HepG2 (cell line): ENCODE data around the gene NFYC. TPM values are rescaled to one million over a fixed set of nuclear protein-coding genes. Genes with fewer than 3 reads are reported as not detected.

Experiments used
- ATAC-seq: fragments of 200-7000 bp; cut with Tn5 transposase; 3 replicates; pipeline ENCODE4 v1.9.1; 2020; ENCODE audit warnings: mild to moderate bottlenecking, moderate library complexity
- Bru-seq: library from RNA; stranded (reverse); fragments of 400-500 nt; gene quantifications from one replicate; lab custom pipeline; 2021; lab: Mats Ljungman, UMichigan
- BruChase-seq, 2 experiments: library from RNA; stranded (reverse); fragments of 400-500 nt; gene quantifications; one replicate each; lab custom pipeline; 2021; lab: Mats Ljungman, UMichigan
- BruUV-seq: library from RNA; stranded (reverse); fragments of 400-500 nt; replicated peaks from 2 replicates; lab custom pipeline; 2021; lab: Mats Ljungman, UMichigan
- CTCF ChIA-PET: fragments of 300-600 bp; formaldehyde crosslinking; extraction: SDS; loops from one replicate; lab custom pipeline; 2021; ENCODE audit warnings: low total read pairs, inconsistent platforms, low intra/inter-chr PET ratio; lab: Yijun Ruan, JAX
- POLR2A ChIA-PET: fragments of 350-600 bp; sonication (Branson Sonifier 250); formaldehyde crosslinking; loops from one replicate; lab custom pipeline; 2020; ENCODE audit warnings: antibody characterized with exemption, inconsistent platforms; lab: Yijun Ruan, JAX
- DNase-seq: peaks from one replicate; pipeline ENCODE4 v3.0.0-alpha.2; 2015; ENCODE audit warnings: low spot score
- FAIRE-seq: peaks from 3 replicates; lab custom pipeline; 2011; peaks lifted over from hg19 to GRCh38; lab: Jason Lieb, UNC
- H2AFZ ChIP-seq: one replicate; pipeline ENCODE4 v1.6.1; 2011; ENCODE audit warnings: low read length, inconsistent platforms
- H3K27ac ChIP-seq: fragments of 300-600 bp; 3 replicates; pipeline ENCODE4 v1.8.0; 2011; ENCODE audit warnings: mixed run types, mild to moderate bottlenecking, mixed read lengths, low read length, inconsistent platforms; ENCODE audit not compliant: insufficient read depth; ENCODE audit errors: extremely low read length
- H3K27me3 ChIP-seq, 2 experiments: fragments of 200-600 bp in 1 of 2; 2 replicates in 1 of 2; 3 replicates in 1 of 2; pipeline versions ENCODE4 v1.6.0 to v1.8.0; 2011; ENCODE audit warnings: low read length in 2 of 2, mild to moderate bottlenecking in 2 of 2, moderate library complexity in 2 of 2, inconsistent platforms in 1 of 2; ENCODE audit not compliant: insufficient read depth in 2 of 2, control insufficient read depth in 1 of 2
- H3K36me3 ChIP-seq, 2 experiments: fragments of 200-600 bp in 1 of 2; replicated peaks in 1 of 2; 2 replicates in 1 of 2; 3 replicates in 1 of 2; pipeline versions ENCODE4 v1.5.1 to v1.8.0; 2011; ENCODE audit warnings: low read length in 2 of 2, inconsistent platforms in 1 of 2; ENCODE audit not compliant: insufficient read depth in 2 of 2, control insufficient read depth in 1 of 2
- H3K4me1 ChIP-seq: 2 replicates; pipeline ENCODE4 v1.5.1; 2012; ENCODE audit warnings: low read length, inconsistent platforms; ENCODE audit not compliant: insufficient read depth
- H3K4me2 ChIP-seq: 2 replicates; pipeline ENCODE4 v1.6.0; 2011; ENCODE audit warnings: low read depth, low read length, inconsistent platforms
- H3K4me3 ChIP-seq, 3 experiments: fragments of 200-600 bp in 1 of 3; sonication (generic), shearing (Covaris generic) in 1 of 3; replicated peaks in 1 of 3; 2 replicates each; pipeline ENCODE4 v1.5.1; 2011 to 2016; ENCODE audit warnings: low read length in 3 of 3, inconsistent platforms in 2 of 3, low read depth in 2 of 3, mild to moderate bottlenecking in 2 of 3, control low read depth in 1 of 3, mixed read lengths in 1 of 3; ENCODE audit not compliant: insufficient read depth in 1 of 3
- H3K79me2 ChIP-seq: one replicate; pipeline ENCODE4 v1.6.1; 2011; ENCODE audit warnings: low read length, inconsistent platforms; ENCODE audit not compliant: insufficient read depth
- H3K9ac ChIP-seq: 2 replicates; pipeline ENCODE4 v1.6.0; 2011; ENCODE audit warnings: mild to moderate bottlenecking, low read depth, low read length, inconsistent platforms; ENCODE audit not compliant: insufficient read depth
- H3K9me3 ChIP-seq: 2 replicates; pipeline ENCODE4 v1.5.1; 2012; ENCODE audit warnings: mild to moderate bottlenecking, low read length
- H4K20me1 ChIP-seq: 2 replicates; pipeline ENCODE4 v1.6.0; 2011; ENCODE audit warnings: inconsistent platforms, mild to moderate bottlenecking, low read length, moderate library complexity; ENCODE audit not compliant: insufficient read depth
- FOXA1 ChIP-seq, 2 experiments: fragments of 450-650 bp in 1 of 2; sonication (generic) in 1 of 2; formaldehyde crosslinking in 1 of 2; IDR thresholded peaks; 2 replicates each; pipeline versions ENCODE4 v1.4.0 to v1.6.1; 2016 to 2020; ENCODE audit warnings: missing genetic modification reagents in 1 of 2
- KLF15 ChIP-seq: sonication (generic); formaldehyde crosslinking; IDR thresholded peaks from 2 replicates; pipeline ENCODE4 v1.8.1; 2023; ENCODE audit warnings: borderline replicate concordance, mild to moderate bottlenecking, inconsistent platforms, missing genetic modification reagents, mixed read lengths
- MLLT10 ChIP-seq: sonication (generic); formaldehyde crosslinking; IDR thresholded peaks from 2 replicates; pipeline ENCODE4 v1.4.0; 2020; ENCODE audit warnings: missing genetic modification reagents
- NBN ChIP-seq: fragments of 450-650 bp; conservative IDR thresholded peaks from 2 replicates; pipeline ENCODE4 v1.6.1; 2017
- RARG ChIP-seq: sonication (generic); formaldehyde crosslinking; IDR thresholded peaks from 2 replicates; pipeline ENCODE4 v1.4.0; 2020; ENCODE audit warnings: low read depth, mild to moderate bottlenecking, missing genetic modification reagents
- TCF7L2 ChIP-seq: IDR thresholded peaks from 2 replicates; pipeline ENCODE4 v1.6.1; 2011; ENCODE audit warnings: mild to moderate bottlenecking, low read depth, low read length, moderate library complexity
- ZBTB21 ChIP-seq: sonication (generic); formaldehyde crosslinking; IDR thresholded peaks from 2 replicates; pipeline ENCODE4 v1.4.0; 2020; ENCODE audit warnings: missing genetic modification reagents
- ZNF225 ChIP-seq: sonication (generic); formaldehyde crosslinking; IDR thresholded peaks from 2 replicates; pipeline ENCODE4 v1.4.0; 2020; ENCODE audit warnings: mild to moderate bottlenecking, missing genetic modification reagents
- ZNF451 ChIP-seq: sonication (generic); formaldehyde crosslinking; IDR thresholded peaks from 2 replicates; pipeline ENCODE4 v1.5.0; 2020; ENCODE audit warnings: mild to moderate bottlenecking, missing genetic modification reagents
- WGBS: methylation state at CpG from one replicate; pipeline ENCODE4 v1.1.6; 2017; ENCODE audit warnings: low lambda C conversion rate; 5-methylcytosine and 5-hydroxymethylcytosine counted together
- in situ Hi-C: cut with HindIII; loops from 2 replicates; pipeline ENCODE4 v1.10.0; 2017; ENCODE audit warnings: low pct_unique_long_range_greater_than_20kb; ENCODE audit not compliant: extremely low pct_ligation_motif_present
- intact Hi-C: fragments of 100-400 bp; cut with micrococcal nuclease; formaldehyde crosslinking; loops from one replicate; pipeline ENCODE4 v1.10.0; 2022; ENCODE audit not compliant: unreplicated experiment
- long read RNA-seq, 2 experiments: library from RNA in 1 of 2; library from polyadenylated mRNA in 1 of 2; stranded (forward) in 1 of 2; unstranded in 1 of 2; transcript quantifications; one replicate each; pipeline ENCODE4 v2.0.0, GENCODE V29; 2019 to 2022
- polyA minus RNA-seq, 3 experiments: library from RNA; depleted of rRNA, polyadenylated mRNA; stranded (reverse); fragments of >200 nt; gene quantifications; 2 replicates each; pipeline ENCODE4 v1.2.3, GENCODE V29; 2011; ENCODE audit warnings: low replicate concordance in 1 of 3
- polyA plus RNA-seq, 8 experiments: library from polyadenylated mRNA; depleted of rRNA in 3 of 8; stranded (reverse) in 7 of 8; unstranded in 1 of 8; fragments of >200 nt; fragmentation: Illumina TruSeq in 4 of 8; extraction: Trizol in 4 of 8; gene quantifications; 2 replicates each; pipeline versions ENCODE4 v1.2.1 to v1.2.3, GENCODE V29; 2011 to 2016; ENCODE audit warnings: low read depth in 4 of 8, missing spikeins in 1 of 8, mixed read lengths in 1 of 8; ENCODE audit not compliant: insufficient read depth in 1 of 8
- total RNA-seq, 5 experiments: library from RNA; depleted of rRNA; stranded (reverse); fragments of >200 nt; fragmentation: Illumina TruSeq; extraction: Trizol; gene quantifications; 2 replicates each; pipeline ENCODE4 v1.2.3, GENCODE V29; 2016; ENCODE audit warnings: low read depth in 1 of 5
- TF ChIP-seq, protein P1 (sequence below): sonication (generic); formaldehyde crosslinking; conservative IDR thresholded peaks from 2 replicates; pipeline ENCODE4 v1.4.0; 2020; ENCODE audit warnings: mild to moderate bottlenecking, missing genetic modification reagents, moderate library complexity
- TF ChIP-seq, protein P2 (sequence below): sonication (generic); formaldehyde crosslinking; IDR thresholded peaks from 2 replicates; pipeline ENCODE4 v1.4.0; 2020; ENCODE audit warnings: missing genetic modification reagents, mild to moderate bottlenecking, borderline replicate concordance

NFYC gene
- total RNA-seq (2016; rRNA removed; fragmentation: Illumina TruSeq; extraction: Trizol) = 33.9 and 41.3 TPM in 2 replicates
- total RNA-seq (2016; cell fraction: cytosol; rRNA removed; fragmentation: Illumina TruSeq; extraction: Trizol; ENCODE audit: low read depth) = 25.9 and 26.3 TPM in 2 replicates
- 33.9 and 40.9 TPM in 2 replicates for total RNA-seq (2016; cell fraction: insoluble cytoplasmic fraction; rRNA removed; fragmentation: Illumina TruSeq; extraction: Trizol)
- total RNA-seq (2016; cell fraction: membrane; rRNA removed; fragmentation: Illumina TruSeq; extraction: Trizol) = 39.1 and 40.3 TPM in 2 replicates
- total RNA-seq (2016; cell fraction: nucleus; rRNA removed; fragmentation: Illumina TruSeq; extraction: Trizol) = 32.4 and 36.8 TPM in 2 replicates
- polyA plus RNA-seq (2011; rRNA removed) = 69.6 and 73.7 TPM in 2 replicates
- 53.5 and 68.5 TPM in 2 replicates for polyA plus RNA-seq (2011; cell fraction: cytosol; rRNA removed)
- 81.8 and 103 TPM in 2 replicates for polyA plus RNA-seq (2011; cell fraction: nucleus; rRNA removed)
- polyA plus RNA-seq (2012) = 34.0 and 34.2 TPM in 2 replicates
- polyA plus RNA-seq (2016; cell fraction: cytosol; fragmentation: Illumina TruSeq; extraction: Trizol; ENCODE audit: low read depth) = 36.8 and 37.1 TPM in 2 replicates
- 67.3 and 76.9 TPM in 2 replicates for polyA plus RNA-seq (2016; cell fraction: insoluble cytoplasmic fraction; fragmentation: Illumina TruSeq; extraction: Trizol; ENCODE audit: low read depth)
- polyA plus RNA-seq (2016; cell fraction: membrane; fragmentation: Illumina TruSeq; extraction: Trizol; ENCODE audit: low read depth) = 46.4 and 53.8 TPM in 2 replicates
- polyA plus RNA-seq (2016; cell fraction: nucleus; fragmentation: Illumina TruSeq; extraction: Trizol; ENCODE audit: insufficient read depth, low read depth) = 88.2 and 99.1 TPM in 2 replicates
- polyA minus RNA-seq (2011; rRNA and poly(A)+ RNA removed; ENCODE audit: low replicate concordance) = 97.3 and 101 TPM in 2 replicates
- 34.4 and 38.4 TPM in 2 replicates for polyA minus RNA-seq (2011; cell fraction: cytosol; rRNA and poly(A)+ RNA removed)
- polyA minus RNA-seq (2011; cell fraction: nucleus; rRNA and poly(A)+ RNA removed) = 57.3 and 58.2 TPM in 2 replicates
- percentile 87 among the genes with signal in this experiment for Bru-seq, nascent RNA
- percentile 71 among the genes with signal in this experiment for BruChase-seq, experiment 1, labeled RNA remaining after a 6-hour chase
- BruChase-seq, experiment 2, labeled RNA remaining after a 2-hour chase = percentile 68 among the genes with signal in this experiment
- long read RNA-seq, experiment 1, transcript NFYC-213 (10 exons, 1,950 nt) = major isoform, 28 of 64 reads
- long read RNA-seq, experiment 1, partial matches to known transcripts = 11 of 64 reads
- long read RNA-seq, experiment 1, other reads (novel, unspliced or antisense) = 18 of 64 reads
- long read RNA-seq, experiment 2, transcript NFYC-213 (10 exons, 1,950 nt) = major isoform, 17 of 87 reads
- long read RNA-seq, experiment 2, partial matches to known transcripts = 32 of 87 reads
- long read RNA-seq, experiment 2, other reads (novel, unspliced or antisense) = 36 of 87 reads

DNA sequence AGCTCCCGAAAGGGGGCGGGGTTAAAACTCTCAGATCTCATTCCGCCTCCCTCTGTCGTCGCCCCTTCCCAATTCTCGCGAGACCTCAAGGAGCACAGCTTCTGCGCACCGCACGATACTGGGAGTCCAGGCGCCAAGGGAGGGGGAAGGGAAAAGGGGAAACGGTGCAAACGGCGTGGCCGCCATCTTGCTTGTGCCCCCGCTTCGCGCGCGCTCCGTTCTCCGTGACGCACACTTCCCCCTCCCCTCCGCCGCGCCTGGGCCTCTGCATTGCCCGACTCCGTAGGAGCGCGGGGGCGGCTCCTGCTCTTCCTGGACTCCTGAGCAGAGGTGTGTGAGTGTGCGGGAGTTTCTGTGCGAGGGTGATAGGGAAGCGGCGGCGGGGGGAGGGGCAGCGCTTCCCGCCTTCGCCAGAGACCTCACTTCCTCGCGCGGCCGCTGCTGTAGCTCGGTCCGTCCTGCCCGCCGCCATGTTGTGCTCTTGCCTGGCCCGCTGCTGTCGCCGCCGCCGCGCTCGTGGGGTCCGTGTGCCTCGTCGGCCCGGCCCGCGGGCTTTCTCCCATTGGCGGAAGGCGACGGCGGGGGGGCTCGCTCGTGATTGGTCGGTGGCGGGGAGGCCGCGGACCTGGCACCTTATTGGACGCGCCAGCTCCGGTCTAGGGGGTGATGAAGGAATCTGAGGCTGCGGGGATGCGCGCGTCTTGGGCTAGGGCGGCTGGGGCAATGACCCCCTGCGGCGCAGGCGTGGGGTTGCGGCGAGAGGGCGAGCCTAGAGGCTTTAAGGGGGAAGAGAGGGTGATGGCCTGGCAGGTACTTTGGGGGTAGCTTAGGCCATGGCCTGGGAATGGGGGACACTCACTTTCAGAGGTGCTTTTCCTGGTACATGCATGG lies at the start of gene NFYC:
NFYC (plus strand) TSS at position 167 of the 891 bp plus-strand sequence. CDS start 47,140 bp downstream, outside the sequence.
- WGBS = 1% methylated on average over 17 of the region's 84 CpGs
- H3K4me2 ChIP-seq = peak within 1 kb of the TSS; percentile 100
- peak within 1 kb of the TSS; percentile 97 for H3K27ac ChIP-seq
- no peak within 1 kb of the TSS for H2AFZ ChIP-seq
- in situ Hi-C loops = no loop called here
- H3K27me3 ChIP-seq = peaks cover 0 to 3% of the 10 kb centered on the region in 2 experiments; a peak in 1 of 5 replicates
- BruUV-seq = no TSS peak
- peaks cover 55% of the 10 kb centered on the region for H3K4me1 ChIP-seq
- FAIRE-seq (peak; percentile 79), ATAC-seq (peak; percentile 92), DNase-seq (peak; percentile 99)
- 0 out of 5 replicates have a peak, but pooled peaks cover 1 to 4% of the 10 kb centered on the region in 2 experiments for H3K36me3 ChIP-seq
- no peaks in the 10 kb centered on the region for H3K9me3 ChIP-seq
- ChIA-PET CTCF (no interaction called here), POLR2A (interaction anchor here (0.6 to 5.4 kb wide), 40 partner anchors 9 to 308 kb away, joined by 3 to 147 read pairs (median 4); partner anchors contain the start of genes CITED4, RIMS3, ZFP69B and ZNF684)
- peak within 1 kb of the TSS; percentile 97 for H3K9ac ChIP-seq
- H3K4me3 ChIP-seq = peak within 1 kb of the TSS; percentile 74 to 81 (median 81)
- intact Hi-C loops = loop anchor here (1.0 to 5.0 kb wide), 4 partner anchors 18 to 161 kb away; no protein-coding TSS in a partner anchor
- no peaks in the 10 kb centered on the region; the same call in 1 of the 2 replicates for H4K20me1 ChIP-seq
- peaks cover 64% of the 10 kb centered on the region for H3K79me2 ChIP-seq
- TF ChIP-seq KLF15 (CRISPR knock-in tag) (no peak), RARG (0 out of 2 replicates have a peak, but pooled peaks have one; percentile 83), ZBTB21 (peak; percentile 63), FOXA1 (IDR thresholded peaks at IDR 0.05) (no peak), FOXA1 (CRISPR knock-in tag; IDR thresholded peaks at IDR 0.05) (peak; percentile 23; the same call in 1 of the 2 replicates), ZNF451 (CRISPR knock-in tag) (peak; percentile 87), MLLT10 (no peak), NBN (no peak), ZNF225 (CRISPR knock-in tag) (peak; percentile 78; the same call in 1 of the 2 replicates), TCF7L2 (no peak)
- TF ChIP-seq, protein P1, sequence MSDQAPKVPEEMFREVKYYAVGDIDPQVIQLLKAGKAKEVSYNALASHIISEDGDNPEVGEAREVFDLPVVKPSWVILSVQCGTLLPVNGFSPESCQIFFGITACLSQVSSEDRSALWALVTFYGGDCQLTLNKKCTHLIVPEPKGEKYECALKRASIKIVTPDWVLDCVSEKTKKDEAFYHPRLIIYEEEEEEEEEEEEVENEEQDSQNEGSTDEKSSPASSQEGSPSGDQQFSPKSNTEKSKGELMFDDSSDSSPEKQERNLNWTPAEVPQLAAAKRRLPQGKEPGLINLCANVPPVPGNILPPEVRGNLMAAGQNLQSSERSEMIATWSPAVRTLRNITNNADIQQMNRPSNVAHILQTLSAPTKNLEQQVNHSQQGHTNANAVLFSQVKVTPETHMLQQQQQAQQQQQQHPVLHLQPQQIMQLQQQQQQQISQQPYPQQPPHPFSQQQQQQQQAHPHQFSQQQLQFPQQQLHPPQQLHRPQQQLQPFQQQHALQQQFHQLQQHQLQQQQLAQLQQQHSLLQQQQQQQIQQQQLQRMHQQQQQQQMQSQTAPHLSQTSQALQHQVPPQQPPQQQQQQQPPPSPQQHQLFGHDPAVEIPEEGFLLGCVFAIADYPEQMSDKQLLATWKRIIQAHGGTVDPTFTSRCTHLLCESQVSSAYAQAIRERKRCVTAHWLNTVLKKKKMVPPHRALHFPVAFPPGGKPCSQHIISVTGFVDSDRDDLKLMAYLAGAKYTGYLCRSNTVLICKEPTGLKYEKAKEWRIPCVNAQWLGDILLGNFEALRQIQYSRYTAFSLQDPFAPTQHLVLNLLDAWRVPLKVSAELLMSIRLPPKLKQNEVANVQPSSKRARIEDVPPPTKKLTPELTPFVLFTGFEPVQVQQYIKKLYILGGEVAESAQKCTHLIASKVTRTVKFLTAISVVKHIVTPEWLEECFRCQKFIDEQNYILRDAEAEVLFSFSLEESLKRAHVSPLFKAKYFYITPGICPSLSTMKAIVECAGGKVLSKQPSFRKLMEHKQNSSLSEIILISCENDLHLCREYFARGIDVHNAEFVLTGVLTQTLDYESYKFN (CRISPR knock-in tag) = peak; percentile 82
- TF ChIP-seq, protein P2, sequence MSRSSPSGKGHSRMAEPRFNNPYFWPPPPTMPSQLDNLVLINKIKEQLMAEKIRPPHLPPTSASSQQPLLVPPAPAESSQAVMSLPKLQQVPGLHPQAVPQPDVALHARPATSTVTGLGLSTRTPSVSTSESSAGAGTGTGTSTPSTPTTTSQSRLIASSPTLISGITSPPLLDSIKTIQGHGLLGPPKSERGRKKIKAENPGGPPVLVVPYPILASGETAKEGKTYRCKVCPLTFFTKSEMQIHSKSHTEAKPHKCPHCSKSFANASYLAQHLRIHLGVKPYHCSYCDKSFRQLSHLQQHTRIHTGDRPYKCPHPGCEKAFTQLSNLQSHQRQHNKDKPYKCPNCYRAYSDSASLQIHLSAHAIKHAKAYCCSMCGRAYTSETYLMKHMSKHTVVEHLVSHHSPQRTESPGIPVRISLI (CRISPR knock-in tag) = no peak
